OCI-LY7 (cell line): ENCODE measurements around the gene TM4SF1. TPM values are rescaled to one million over a fixed set of nuclear protein-coding genes. Genes with fewer than 3 reads are reported as not detected.

Experiments used
- BruUV-seq: library from RNA; stranded (reverse); fragments of 400-500 nt; replicated peaks from 2 replicates; lab custom pipeline; 2021; lab: Mats Ljungman, UMichigan
- CTCF ChIA-PET: fragments of 300-600 bp; sonication (Branson Sonifier 250); formaldehyde crosslinking; loops from one replicate; lab custom pipeline; 2022; ENCODE audit warnings: antibody characterized with exemption; ENCODE audit not compliant: unreplicated experiment; lab: Charles Lee
- POLR2A ChIA-PET: fragments of 300-600 bp; sonication (Branson Sonifier 250); formaldehyde crosslinking; loops from one replicate; lab custom pipeline; 2022; ENCODE audit warnings: antibody characterized with exemption; lab: Charles Lee
- DNase-seq: peaks from one replicate; pipeline ENCODE4 v3.0.0-alpha.2; 2015; ENCODE audit warnings: low spot score
- H2AFZ ChIP-seq: fragments of 200-600 bp; sonication (generic), shearing (Covaris generic); 2 replicates; pipeline ENCODE4 v1.6.1; 2014; ENCODE audit warnings: mild to moderate bottlenecking, antibody characterized with exemption, low read length, moderate library complexity
- H3K27ac ChIP-seq: fragments of 200-600 bp; sonication (generic); 2 replicates; pipeline ENCODE4 v1.5.1; 2014; ENCODE audit warnings: mixed run types, low read depth, mild to moderate bottlenecking, moderate library complexity, low read length, inconsistent platforms; ENCODE audit not compliant: poor library complexity, severe bottlenecking
- H3K36me3 ChIP-seq: fragments of 200-600 bp; sonication (generic); 2 replicates; pipeline ENCODE4 v1.6.1; 2014; ENCODE audit warnings: mild to moderate bottlenecking, antibody characterized with exemption, low read length, moderate library complexity, mixed read lengths; ENCODE audit not compliant: insufficient read depth
- H3K4me1 ChIP-seq: fragments of 200-600 bp; sonication (generic); 2 replicates; pipeline ENCODE4 v1.5.1; 2014; ENCODE audit warnings: mild to moderate bottlenecking, low read length; ENCODE audit not compliant: insufficient read depth, poor library complexity, severe bottlenecking
- H3K4me2 ChIP-seq: fragments of 200-600 bp; sonication (generic); 2 replicates; pipeline ENCODE4 v1.6.1; 2014; ENCODE audit warnings: mild to moderate bottlenecking, low read length
- H3K4me3 ChIP-seq: fragments of 200-600 bp; sonication (generic); 2 replicates; pipeline ENCODE4 v1.5.1; 2014; ENCODE audit warnings: mild to moderate bottlenecking, low read depth, low read length; ENCODE audit not compliant: poor library complexity, severe bottlenecking
- H3K79me2 ChIP-seq: fragments of 200-600 bp; sonication (generic); 2 replicates; pipeline ENCODE4 v1.6.1; 2016; ENCODE audit warnings: low read depth, mild to moderate bottlenecking, low read length, moderate library complexity, mixed read lengths; ENCODE audit not compliant: insufficient read depth
- H3K9me2 ChIP-seq: fragments of 200-600 bp; sonication (generic); 2 replicates; pipeline ENCODE4 v1.6.1; 2016; ENCODE audit warnings: mild to moderate bottlenecking, low read length, mixed read lengths; ENCODE audit not compliant: insufficient read depth
- H3K9me3 ChIP-seq: fragments of 200-600 bp; sonication (generic); 2 replicates; pipeline ENCODE4 v1.6.1; 2014; ENCODE audit warnings: mild to moderate bottlenecking, mixed run types, low read length, mixed read lengths
- H4K20me1 ChIP-seq: fragments of 200-600 bp; sonication (generic); 2 replicates; pipeline ENCODE4 v1.6.1; 2014; ENCODE audit warnings: mild to moderate bottlenecking, antibody characterized with exemption, low read length, moderate library complexity, mixed read lengths; ENCODE audit not compliant: insufficient read depth
- CTCF ChIP-seq: fragments of 200-600 bp; sonication (generic); conservative IDR thresholded peaks from 2 replicates; pipeline ENCODE4 v1.5.1; 2014; ENCODE audit warnings: mild to moderate bottlenecking, antibody characterized with exemption, low read length, moderate library complexity, mixed read lengths
- EZH2phosphoT487 ChIP-seq: fragments of 200-600 bp; sonication (generic); IDR thresholded peaks from 2 replicates; pipeline ENCODE4 v1.6.1; 2018; ENCODE audit warnings: low read depth, borderline replicate concordance, mild to moderate bottlenecking, mixed run types, antibody characterized with exemption, low read length, moderate library complexity, mixed read lengths
- intact Hi-C: fragments of 100-400 bp; cut with micrococcal nuclease; formaldehyde crosslinking; loops from one replicate; pipeline ENCODE4 v1.10.0; 2022; ENCODE audit not compliant: unreplicated experiment
- total RNA-seq, 2 experiments: library from RNA; depleted of rRNA in 1 of 2; stranded (reverse); fragments of >200 nt in 1 of 2; shearing (Covaris generic) in 1 of 2; gene quantifications; 2 replicates each; pipeline ENCODE4 v1.2.3, GENCODE V29; 2014 to 2022

TM4SF1 gene
- total RNA-seq, 2 experiments from 2014 or later, result not detected

- ChIA-PET POLR2A (interaction anchor here (0.7 to 1.4 kb wide), 4 partner anchors 8 to 39 kb away, joined by 3 to 4 read pairs (median 3); no protein-coding TSS in a partner anchor), CTCF (no interaction called here)
- H3K9me3 ChIP-seq, result no peaks in the 10 kb centered on the region
- no peak for TF ChIP-seq EZH2phosphoT487
- TF ChIP-seq CTCF, result no peak
- no peak overlapping the region for H3K4me3 ChIP-seq
- H3K4me2 ChIP-seq, result no peak overlapping the region
- no peak overlapping the region for H2AFZ ChIP-seq
- no peak overlapping the region for H3K27ac ChIP-seq
- no TSS peak for BruUV-seq
- H3K4me1 ChIP-seq, result no peaks in the 10 kb centered on the region
- no peaks in the 10 kb centered on the region for H4K20me1 ChIP-seq
- H3K36me3 ChIP-seq, result no peaks in the 10 kb centered on the region
- DNase-seq, result no peak
- intact Hi-C loops, result no loop called here
- H3K9me2 ChIP-seq, result no peaks in the 10 kb centered on the region
- H3K79me2 ChIP-seq, result no peaks in the 10 kb centered on the region
Measured at GRCh38 chr3:149332227-149332765, 45.2 kb downstream of the TM4SF1 start.

GRCh38 chr3:149331396-149331795, 46.1 kb downstream of the TM4SF1 start:
- Histone ChIP-seq H3K4me2 (no peak overlapping the region), H3K36me3 (no peaks in the 10 kb centered on the region), H3K9me2 (no peaks in the 10 kb centered on the region), H3K9me3 (no peaks in the 10 kb centered on the region), H3K79me2 (no peaks in the 10 kb centered on the region), H2AFZ (no peak overlapping the region), H3K4me3 (no peak overlapping the region), H4K20me1 (no peaks in the 10 kb centered on the region), H3K27ac (no peak overlapping the region), H3K4me1 (no peaks in the 10 kb centered on the region)
- ChIA-PET CTCF (no interaction called here), POLR2A (interaction anchor here (0.7 kb wide), 1 partner anchor 556 kb away, joined by 3 read pairs; no protein-coding TSS in a partner anchor)
- TF ChIP-seq EZH2phosphoT487, result no peak
- TF ChIP-seq CTCF, result no peak
- DNase-seq, result no peak
- intact Hi-C loops, result no loop called here
- no TSS peak for BruUV-seq

- Histone ChIP-seq H3K4me2 (no peak overlapping the region), H3K9me3 (no peaks in the 10 kb centered on the region), H3K4me1 (no peaks in the 10 kb centered on the region), H3K4me3 (no peak overlapping the region), H3K36me3 (no peaks in the 10 kb centered on the region), H3K79me2 (no peaks in the 10 kb centered on the region), H3K9me2 (no peaks in the 10 kb centered on the region), H3K27ac (no peak overlapping the region), H2AFZ (no peak overlapping the region), H4K20me1 (no peaks in the 10 kb centered on the region)
- TF ChIP-seq CTCF, result no peak
- no peak for TF ChIP-seq EZH2phosphoT487
- DNase-seq, result no peak
- ChIA-PET POLR2A (interaction anchor here (0.7 kb wide), 1 partner anchor 555 kb away, joined by 3 read pairs; no protein-coding TSS in a partner anchor), CTCF (no interaction called here)
- intact Hi-C loops, result no loop called here
- no TSS peak for BruUV-seq
Measured at GRCh38 chr3:149330609-149331331, 46.7 kb downstream of the TM4SF1 start.
